Skeletal muscle satellite cell (primary cell): ENCODE results near the gene IQCH.

ENCODE experiments used
- H3K27me3 ChIP-seq: 2 replicates; pipeline ENCODE4 v1.7.0; 2013; ENCODE audit warnings: low read length; ENCODE audit not compliant: control insufficient read depth, insufficient read depth
- H3K36me3 ChIP-seq: 2 replicates; pipeline ENCODE4 v1.7.0; 2013; ENCODE audit warnings: mild to moderate bottlenecking, control low read depth, low read length; ENCODE audit not compliant: insufficient read depth
- H3K4me1 ChIP-seq: 2 replicates; pipeline ENCODE4 v1.7.0; 2013; ENCODE audit warnings: low read length; ENCODE audit not compliant: control insufficient read depth, insufficient read depth
- H3K4me2 ChIP-seq: 2 replicates; pipeline ENCODE4 v1.7.0; 2013; ENCODE audit warnings: mild to moderate bottlenecking, low read length
- H3K4me3 ChIP-seq: 2 replicates; pipeline ENCODE4 v1.7.0; 2013; ENCODE audit warnings: low read length
- H3K9ac ChIP-seq: 2 replicates; pipeline ENCODE4 v1.7.0; 2013; ENCODE audit warnings: mild to moderate bottlenecking, low read depth, low read length, moderate library complexity
- H3K9me3 ChIP-seq: replicated peaks from 2 replicates; pipeline ENCODE4 v1.7.0; 2013; ENCODE audit warnings: mild to moderate bottlenecking, control low read depth, low read length

Gene IQCH

GRCh38 chr15:67531379-67531914 is 276.9 kb downstream of the IQCH start:
- Histone ChIP-seq H3K4me3 (peak overlapping the region; percentile 7), H3K27me3 (no peaks in the 10 kb centered on the region), H3K9ac (no peak overlapping the region), H3K4me1 (peaks cover 12% of the 10 kb centered on the region), H3K9me3 (no peaks in the 10 kb centered on the region), H3K36me3 (peaks cover 10% of the 10 kb centered on the region), H3K4me2 (peak overlapping the region; percentile 26)

DNA sequence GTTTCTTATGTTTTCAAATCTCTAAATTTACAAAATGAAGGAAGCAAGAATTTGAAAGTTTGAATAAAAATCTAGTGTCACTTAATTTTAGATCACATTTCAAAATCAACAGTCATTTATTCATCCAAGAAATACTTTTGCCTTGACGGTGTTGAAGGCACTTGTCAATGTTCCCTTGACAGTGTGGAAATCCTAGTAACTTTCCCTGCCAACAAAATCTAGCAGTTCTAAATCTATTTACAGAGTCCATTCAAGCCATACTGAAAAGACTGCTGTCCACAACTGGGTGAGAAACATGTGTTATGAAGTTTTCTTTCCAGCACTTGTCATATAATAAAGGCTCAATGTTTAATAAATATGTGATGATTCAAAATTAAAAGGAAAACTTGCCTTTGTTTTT is 279.3 kb downstream of the IQCH start:
- Histone ChIP-seq H3K4me2 (no peak overlapping the region), H3K4me1 (peaks cover 12% of the 10 kb centered on the region), H3K36me3 (no peaks in the 10 kb centered on the region), H3K9me3 (no peaks in the 10 kb centered on the region), H3K9ac (no peak overlapping the region), H3K4me3 (no peak overlapping the region), H3K27me3 (no peaks in the 10 kb centered on the region)

- H3K27me3 ChIP-seq = no peaks in the 10 kb centered on the region
- H3K9me3 ChIP-seq = no peaks in the 10 kb centered on the region
- peaks cover 12% of the 10 kb centered on the region for H3K4me1 ChIP-seq
- H3K36me3 ChIP-seq = no peaks in the 10 kb centered on the region
- H3K9ac ChIP-seq = no peak overlapping the region
- no peak overlapping the region for H3K4me3 ChIP-seq
- H3K4me2 ChIP-seq = no peak overlapping the region
Observed at GRCh38 chr15:67534360-67534759, 279.8 kb downstream of the IQCH start.

DNA sequence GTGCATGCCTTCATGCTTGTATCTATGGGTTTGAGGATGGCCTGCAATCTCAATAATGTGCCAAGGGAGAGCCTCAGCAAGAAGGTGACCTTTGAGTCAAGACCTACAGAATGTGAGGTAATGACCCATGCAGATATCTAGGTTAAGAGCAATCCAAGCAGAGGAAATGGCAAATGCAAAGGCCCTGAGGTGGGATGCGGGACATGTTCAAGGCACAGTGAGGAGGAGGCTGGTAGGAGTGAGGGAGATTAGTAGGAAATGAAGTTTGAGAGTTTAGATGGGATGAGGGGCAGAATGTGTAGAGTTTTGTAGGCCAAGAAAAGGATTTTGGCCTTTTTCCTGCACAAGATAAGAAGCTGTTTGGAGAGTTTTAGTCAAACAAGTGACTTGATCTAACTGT is 283.2 kb downstream of the IQCH start:
- H3K36me3 ChIP-seq = no peaks in the 10 kb centered on the region
- no peaks in the 10 kb centered on the region for H3K27me3 ChIP-seq
- H3K9ac ChIP-seq = no peak overlapping the region
- no peak overlapping the region for H3K4me2 ChIP-seq
- H3K4me1 ChIP-seq = peaks cover 5% of the 10 kb centered on the region
- no peak overlapping the region for H3K4me3 ChIP-seq
- no peaks in the 10 kb centered on the region for H3K9me3 ChIP-seq

DNA sequence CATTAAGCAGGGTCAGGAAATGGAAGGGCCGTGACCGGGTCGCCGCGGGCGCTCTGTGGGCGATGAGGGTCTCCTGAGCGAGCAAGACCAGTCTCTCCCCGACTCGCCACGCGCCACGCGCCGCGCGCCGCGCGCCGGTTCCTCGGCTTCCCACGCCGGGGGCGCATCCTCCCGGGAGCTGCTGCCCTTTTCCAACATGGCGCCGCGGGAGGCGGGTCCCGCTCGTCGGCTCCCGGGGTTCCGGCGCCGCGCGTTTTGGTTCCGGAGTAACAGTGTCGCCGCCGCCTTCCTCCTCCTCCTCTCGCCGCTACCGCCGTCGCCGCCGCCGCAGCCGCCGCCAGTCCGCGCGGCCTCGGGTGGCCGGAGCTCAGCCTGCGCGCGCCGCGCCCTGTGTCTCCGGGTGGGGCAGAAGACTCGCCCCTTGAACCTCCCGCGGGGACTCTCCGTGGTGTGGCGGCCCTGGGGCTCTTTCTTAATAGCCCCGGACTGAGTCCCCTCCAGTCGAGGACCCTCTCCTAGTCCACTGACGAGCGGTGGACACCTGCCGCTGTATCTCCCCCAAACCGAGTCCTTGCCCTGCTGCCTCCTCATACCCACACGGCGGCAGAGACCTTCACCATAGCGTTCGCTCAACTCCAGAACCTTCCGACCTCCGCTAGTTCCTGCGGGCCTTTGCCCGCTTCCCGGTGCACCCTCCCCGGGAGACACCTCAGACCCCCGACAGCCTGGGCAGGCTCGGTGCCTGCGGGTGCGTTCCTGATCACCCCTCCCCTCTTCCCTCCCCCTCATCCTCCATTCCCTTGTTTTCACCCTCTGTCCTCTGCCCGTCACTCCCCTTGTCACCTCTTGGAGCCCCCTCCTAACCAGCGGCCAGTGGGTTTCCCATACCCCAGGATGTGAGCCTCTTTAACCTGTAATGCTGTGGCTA is 288.1 kb downstream of the IQCH start, which contains the start of gene MAP2K5:
Gene MAP2K5 (plus strand): TSS at position 284 of the 928 bp plus-strand sequence. CDS start 633 bp downstream, at position 917.
- Histone ChIP-seq H3K36me3 (peaks cover 2% of the 10 kb centered on the region), H3K9me3 (no peaks in the 10 kb centered on the region), H3K27me3 (no peaks in the 10 kb centered on the region), H3K4me2 (peak within 1 kb of the TSS; percentile 99), H3K4me3 (peak within 1 kb of the TSS; percentile 90), H3K9ac (peak within 1 kb of the TSS; percentile 84), H3K4me1 (peaks cover 17% of the 10 kb centered on the region)

GRCh38 chr15:67543348-67543718 is 288.7 kb downstream of the IQCH start:
- no peaks in the 10 kb centered on the region for H3K27me3 ChIP-seq
- peaks cover 23% of the 10 kb centered on the region for H3K4me1 ChIP-seq
- H3K9ac ChIP-seq = peak overlapping the region; percentile 84
- H3K4me3 ChIP-seq = peak overlapping the region; percentile 90
- H3K9me3 ChIP-seq = no peaks in the 10 kb centered on the region
- peaks cover 2% of the 10 kb centered on the region for H3K36me3 ChIP-seq
- H3K4me2 ChIP-seq = peak overlapping the region; percentile 99

DNA sequence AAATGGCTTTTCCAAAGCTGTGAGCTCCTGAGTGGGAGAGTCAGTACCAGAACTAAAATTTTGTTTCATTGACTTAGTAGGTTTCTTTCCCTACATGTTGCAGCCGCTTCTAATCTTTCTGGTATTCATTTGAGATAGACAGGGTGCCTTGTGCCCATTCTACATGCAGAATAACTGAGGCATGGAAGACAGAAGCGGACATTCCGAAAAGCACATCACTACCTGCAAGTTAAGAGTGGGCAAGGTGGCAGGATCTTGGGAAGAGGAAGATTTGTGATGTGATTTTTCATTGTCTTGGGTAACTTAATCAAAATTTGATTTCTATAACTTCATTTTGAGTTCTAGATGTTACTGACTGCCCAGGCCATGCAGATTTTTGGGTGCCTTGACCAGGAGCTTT is 289.9 kb downstream of the IQCH start:
- Histone ChIP-seq H3K4me3 (no peak overlapping the region), H3K9me3 (no peaks in the 10 kb centered on the region), H3K9ac (no peak overlapping the region), H3K4me1 (peaks cover 31% of the 10 kb centered on the region), H3K27me3 (no peaks in the 10 kb centered on the region), H3K36me3 (peaks cover 2% of the 10 kb centered on the region), H3K4me2 (no peak overlapping the region)

DNA sequence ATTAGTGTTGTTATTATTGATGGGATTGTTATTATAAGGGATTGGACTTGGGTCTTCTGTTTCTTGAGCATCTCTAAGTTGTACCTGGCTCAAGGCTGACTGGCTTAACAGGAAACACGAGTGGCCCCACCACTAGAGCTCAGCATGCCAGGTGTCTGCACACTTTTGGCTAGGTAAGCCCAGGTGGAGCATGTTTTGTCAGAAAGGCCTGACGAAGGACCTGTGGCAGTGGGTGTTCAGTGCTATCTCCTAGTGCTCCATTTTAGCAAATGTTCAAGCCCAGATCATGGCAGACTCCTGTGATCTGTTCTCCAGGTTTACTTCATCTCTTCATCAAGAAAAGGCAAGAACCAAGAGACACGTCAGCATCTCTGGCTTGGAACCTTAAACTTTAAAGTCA is 291.3 kb downstream of the IQCH start:
- no peak overlapping the region for H3K9ac ChIP-seq
- peaks cover 31% of the 10 kb centered on the region for H3K4me1 ChIP-seq
- no peak overlapping the region for H3K4me2 ChIP-seq
- no peak overlapping the region for H3K4me3 ChIP-seq
- no peaks in the 10 kb centered on the region for H3K27me3 ChIP-seq
- H3K9me3 ChIP-seq = no peaks in the 10 kb centered on the region
- peaks cover 2% of the 10 kb centered on the region for H3K36me3 ChIP-seq

GRCh38 chr15:67547064-67547463 is 292.5 kb downstream of the IQCH start:
- H3K36me3 ChIP-seq = peaks cover 2% of the 10 kb centered on the region
- no peak overlapping the region for H3K4me2 ChIP-seq
- no peak overlapping the region for H3K4me3 ChIP-seq
- H3K9me3 ChIP-seq = no peaks in the 10 kb centered on the region
- H3K4me1 ChIP-seq = peaks cover 26% of the 10 kb centered on the region
- no peaks in the 10 kb centered on the region for H3K27me3 ChIP-seq
- H3K9ac ChIP-seq = no peak overlapping the region

DNA sequence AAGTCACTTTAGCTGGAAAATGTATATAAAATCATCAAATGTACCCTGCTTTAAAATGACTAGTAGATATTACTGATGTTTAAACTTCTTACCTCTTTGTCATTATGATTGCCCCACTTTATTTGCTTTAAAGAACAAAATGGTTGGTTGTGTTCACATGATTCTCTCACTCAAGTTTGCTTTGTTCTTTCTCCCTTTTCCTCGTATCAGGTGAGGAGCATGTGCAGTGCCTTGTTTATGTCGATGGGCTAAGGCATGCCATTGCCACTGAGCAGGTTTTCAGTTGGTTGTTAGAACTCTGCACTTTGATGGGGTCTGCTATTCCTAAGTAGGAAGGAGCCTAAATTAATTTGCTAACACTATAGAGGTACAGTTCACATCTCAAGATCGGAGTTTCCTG is 293.2 kb downstream of the IQCH start:
- Histone ChIP-seq H3K9me3 (no peaks in the 10 kb centered on the region), H3K27me3 (no peaks in the 10 kb centered on the region), H3K4me1 (peaks cover 26% of the 10 kb centered on the region), H3K9ac (no peak overlapping the region), H3K36me3 (peaks cover 2% of the 10 kb centered on the region), H3K4me3 (no peak overlapping the region), H3K4me2 (peak overlapping the region; percentile 30)

- peaks cover 2% of the 10 kb centered on the region for H3K36me3 ChIP-seq
- H3K4me2 ChIP-seq = peak overlapping the region; percentile 30
- no peak overlapping the region for H3K9ac ChIP-seq
- H3K27me3 ChIP-seq = no peaks in the 10 kb centered on the region
- no peaks in the 10 kb centered on the region for H3K9me3 ChIP-seq
- H3K4me1 ChIP-seq = peaks cover 22% of the 10 kb centered on the region
- H3K4me3 ChIP-seq = no peak overlapping the region
Observed at GRCh38 chr15:67548236-67548852, 293.8 kb downstream of the IQCH start.
